Dendritic cell treated with granulocyte-macrophage colony-stimulating factor and Interleukin-4, amounts not matched to agents 40 ng/mL and 50 ng/mL, for 4 days (primary cell): ENCODE measurements around the gene MRPL12.

Experiments used
- H3K27ac Mint-ChIP-seq: one replicate; pipeline ENCODE4 v1.8.0; 2022; ENCODE audit warnings: mild to moderate bottlenecking, mixed read lengths
- H3K27me3 Mint-ChIP-seq: one replicate; pipeline ENCODE4 v1.8.0; 2022; ENCODE audit warnings: mild to moderate bottlenecking, mixed read lengths
- H3K36me3 Mint-ChIP-seq: one replicate; pipeline ENCODE4 v1.8.0; 2022; ENCODE audit warnings: low read depth, mixed read lengths
- H3K4me1 Mint-ChIP-seq: one replicate; pipeline ENCODE4 v1.8.0; 2022; ENCODE audit warnings: low read depth, mixed read lengths
- H3K4me3 Mint-ChIP-seq: one replicate; pipeline ENCODE4 v1.8.0; 2022; ENCODE audit warnings: mild to moderate bottlenecking, moderate library complexity, mixed read lengths
- H3K9me3 Mint-ChIP-seq: one replicate; pipeline ENCODE4 v1.8.0; 2022; ENCODE audit warnings: mixed read lengths
- intact Hi-C: fragments of 100-400 bp; cut with micrococcal nuclease; formaldehyde crosslinking; loops from one replicate; pipeline ENCODE4 v1.15.0; 2022

The MRPL12 gene

DNA sequence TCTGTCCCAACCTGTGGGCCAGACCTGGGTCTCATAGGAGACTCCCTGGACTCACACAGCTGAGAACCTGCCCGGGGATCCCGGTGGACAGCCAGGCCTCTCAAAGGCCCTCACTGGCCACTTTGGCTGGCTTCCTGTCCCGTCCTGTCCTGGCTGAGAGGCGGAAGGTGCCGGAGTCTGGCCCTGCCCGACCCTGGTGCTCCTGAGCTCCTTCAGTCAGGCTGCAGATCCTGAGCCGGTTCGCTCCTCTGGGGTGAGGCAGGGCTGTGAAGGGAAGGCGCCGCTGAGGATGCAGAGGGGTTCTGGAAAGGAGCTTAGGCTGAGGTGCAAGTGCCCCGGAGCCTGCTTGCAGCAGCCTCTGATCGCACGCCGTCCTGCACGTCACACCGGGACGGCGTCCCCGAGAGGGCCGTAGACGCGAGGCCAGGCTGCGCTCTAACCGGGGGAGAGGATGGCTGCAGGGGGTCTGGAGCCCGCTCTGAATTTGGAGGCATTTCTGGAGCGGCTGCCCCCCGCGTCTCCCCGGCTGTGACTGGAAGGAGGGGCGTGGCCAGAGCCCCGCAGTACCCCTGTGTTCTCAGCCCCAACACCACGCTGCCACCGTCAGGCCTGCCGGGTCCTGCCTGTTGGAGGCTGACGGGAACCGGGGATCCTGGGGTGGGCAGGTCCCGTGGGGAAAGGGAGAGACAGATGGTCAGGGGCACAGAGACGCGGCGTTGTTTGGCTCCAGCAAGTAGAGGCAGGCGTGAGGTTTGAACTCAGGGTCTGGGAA lies 15.2 kb upstream of the MRPL12 start:
- intact Hi-C loops = no loop called here
- peaks cover 32% of the 10 kb centered on the region for H3K4me1 Mint-ChIP-seq
- peak overlapping the region; percentile 28 for H3K27ac Mint-ChIP-seq
- H3K4me3 Mint-ChIP-seq = no peak overlapping the region
- peaks cover 92% of the 10 kb centered on the region for H3K36me3 Mint-ChIP-seq
- H3K27me3 Mint-ChIP-seq = no peaks in the 10 kb centered on the region
- H3K9me3 Mint-ChIP-seq = no peaks in the 10 kb centered on the region

DNA sequence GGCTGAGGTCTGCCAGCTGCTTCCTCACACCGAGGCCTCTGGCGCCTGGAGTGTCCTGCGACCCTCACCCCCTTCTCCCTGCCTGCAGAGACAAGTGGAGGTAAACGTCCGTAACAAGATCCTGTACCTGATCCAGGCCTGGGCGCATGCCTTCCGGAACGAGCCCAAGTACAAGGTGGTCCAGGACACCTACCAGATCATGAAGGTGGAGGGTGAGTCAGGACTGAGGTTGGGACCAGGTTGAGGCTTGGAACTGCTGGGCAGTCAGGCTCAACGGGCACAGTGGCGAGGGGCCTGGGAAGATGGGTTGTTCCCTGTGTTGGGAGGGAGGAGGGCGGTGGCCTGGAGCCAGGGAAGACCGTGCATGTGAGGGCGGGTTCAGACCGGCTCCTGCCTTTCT lies 14.6 kb upstream of the MRPL12 start:
- H3K36me3 Mint-ChIP-seq = peaks cover 97% of the 10 kb centered on the region
- no peak overlapping the region for H3K4me3 Mint-ChIP-seq
- intact Hi-C loops = no loop called here
- no peak overlapping the region for H3K27ac Mint-ChIP-seq
- H3K27me3 Mint-ChIP-seq = no peaks in the 10 kb centered on the region
- no peaks in the 10 kb centered on the region for H3K9me3 Mint-ChIP-seq
- H3K4me1 Mint-ChIP-seq = peaks cover 30% of the 10 kb centered on the region

DNA sequence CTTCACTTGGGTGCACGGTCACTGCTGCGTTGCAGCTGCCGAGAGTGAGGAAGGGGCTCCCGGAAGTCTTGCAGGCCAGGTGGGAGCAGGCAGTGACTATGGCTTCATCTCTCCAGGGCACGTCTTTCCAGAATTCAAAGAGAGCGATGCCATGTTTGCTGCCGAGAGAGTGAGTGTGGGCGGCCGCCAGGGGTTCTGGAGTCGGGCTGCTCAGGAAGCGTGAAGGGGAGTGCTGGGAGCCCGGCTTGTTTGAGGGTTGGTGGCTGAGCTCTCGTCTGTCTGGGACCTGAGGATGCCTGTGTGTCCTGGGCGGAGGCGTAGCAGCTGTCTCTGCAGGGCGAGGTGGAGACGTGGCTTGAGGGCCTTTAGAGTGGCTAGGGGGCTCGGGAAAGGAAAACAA lies 13.1 kb upstream of the MRPL12 start:
- no peak overlapping the region for H3K4me3 Mint-ChIP-seq
- H3K4me1 Mint-ChIP-seq = peaks cover 22% of the 10 kb centered on the region
- H3K27ac Mint-ChIP-seq = no peak overlapping the region
- peaks cover 100% of the 10 kb centered on the region for H3K36me3 Mint-ChIP-seq
- H3K9me3 Mint-ChIP-seq = no peaks in the 10 kb centered on the region
- no peaks in the 10 kb centered on the region for H3K27me3 Mint-ChIP-seq
- intact Hi-C loops = no loop called here

DNA sequence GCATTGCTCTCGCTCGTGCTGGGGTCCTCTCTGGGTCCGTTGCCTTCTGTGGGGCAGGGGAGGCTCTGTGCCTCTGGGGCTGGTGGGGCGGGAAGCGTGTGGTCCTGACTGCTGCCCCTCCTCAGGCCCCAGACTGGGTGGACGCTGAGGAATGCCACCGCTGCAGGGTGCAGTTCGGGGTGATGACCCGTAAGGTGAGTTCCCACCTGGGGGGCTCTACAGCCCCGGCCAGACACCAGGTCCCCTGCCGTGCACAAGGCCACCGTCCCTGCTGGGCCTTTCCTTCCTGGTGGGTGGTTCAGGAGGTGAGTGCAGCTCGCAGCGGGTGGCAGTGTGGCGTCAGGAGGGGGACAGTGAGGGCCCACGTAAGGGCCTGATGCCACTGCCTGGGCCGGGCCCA lies 12.6 kb upstream of the MRPL12 start:
- Mint-ChIP-seq H3K4me3 (no peak overlapping the region), H3K9me3 (no peaks in the 10 kb centered on the region), H3K4me1 (peaks cover 17% of the 10 kb centered on the region), H3K27ac (no peak overlapping the region), H3K27me3 (no peaks in the 10 kb centered on the region), H3K36me3 (peaks cover 100% of the 10 kb centered on the region)
- intact Hi-C loops = no loop called here

DNA sequence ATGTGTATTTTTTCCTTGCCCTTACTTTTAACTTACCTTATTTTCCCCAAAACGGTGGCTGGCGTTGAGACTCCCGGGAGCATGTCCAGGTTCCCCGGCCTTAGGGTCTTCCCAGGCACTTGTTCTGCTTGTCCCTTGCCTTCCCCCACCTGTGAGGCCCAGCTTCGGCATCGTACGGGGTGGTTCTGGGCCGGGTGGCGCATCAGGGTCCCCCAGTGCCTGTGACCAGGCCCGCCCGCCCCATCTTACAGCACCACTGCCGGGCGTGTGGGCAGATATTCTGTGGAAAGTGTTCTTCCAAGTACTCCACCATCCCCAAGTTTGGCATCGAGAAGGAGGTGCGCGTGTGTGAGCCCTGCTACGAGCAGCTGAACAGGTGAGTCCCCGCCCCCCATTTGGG lies 12.0 kb upstream of the MRPL12 start:
- Mint-ChIP-seq H3K4me3 (no peak overlapping the region), H3K36me3 (peaks cover 100% of the 10 kb centered on the region)

DNA sequence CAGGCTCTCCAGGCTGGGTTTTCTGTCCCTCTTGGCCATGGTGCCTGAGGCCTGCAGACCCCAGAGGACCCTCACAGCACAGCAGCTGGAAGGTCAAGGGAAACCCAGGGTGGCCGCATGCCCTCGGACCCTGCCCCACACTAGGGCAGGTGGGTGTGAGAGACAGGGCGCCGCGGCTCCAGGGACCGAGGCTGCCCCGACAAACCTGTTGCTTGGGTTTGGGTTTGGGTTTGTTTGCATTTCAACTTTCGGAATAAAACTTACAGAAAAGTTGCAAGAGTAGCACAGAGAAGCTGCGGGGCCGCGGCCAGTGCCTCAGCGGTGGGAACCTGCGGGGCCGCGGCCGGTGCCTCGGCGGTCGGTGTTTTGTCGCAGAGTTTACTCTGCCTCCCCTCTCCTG lies 11.6 kb upstream of the MRPL12 start:
- Mint-ChIP-seq H3K36me3 (peaks cover 100% of the 10 kb centered on the region), H3K4me3 (no peak overlapping the region), H3K4me1 (peaks cover 9% of the 10 kb centered on the region), H3K27me3 (no peaks in the 10 kb centered on the region), H3K9me3 (no peaks in the 10 kb centered on the region), H3K27ac (no peak overlapping the region)
- intact Hi-C loops = no loop called here

More for the DNA sequence above, 12.0 kb upstream of the MRPL12 start:
- Mint-ChIP-seq H3K27ac (no peak overlapping the region), H3K27me3 (no peaks in the 10 kb centered on the region), H3K9me3 (no peaks in the 10 kb centered on the region), H3K4me1 (peaks cover 11% of the 10 kb centered on the region)
- intact Hi-C loops = no loop called here

DNA sequence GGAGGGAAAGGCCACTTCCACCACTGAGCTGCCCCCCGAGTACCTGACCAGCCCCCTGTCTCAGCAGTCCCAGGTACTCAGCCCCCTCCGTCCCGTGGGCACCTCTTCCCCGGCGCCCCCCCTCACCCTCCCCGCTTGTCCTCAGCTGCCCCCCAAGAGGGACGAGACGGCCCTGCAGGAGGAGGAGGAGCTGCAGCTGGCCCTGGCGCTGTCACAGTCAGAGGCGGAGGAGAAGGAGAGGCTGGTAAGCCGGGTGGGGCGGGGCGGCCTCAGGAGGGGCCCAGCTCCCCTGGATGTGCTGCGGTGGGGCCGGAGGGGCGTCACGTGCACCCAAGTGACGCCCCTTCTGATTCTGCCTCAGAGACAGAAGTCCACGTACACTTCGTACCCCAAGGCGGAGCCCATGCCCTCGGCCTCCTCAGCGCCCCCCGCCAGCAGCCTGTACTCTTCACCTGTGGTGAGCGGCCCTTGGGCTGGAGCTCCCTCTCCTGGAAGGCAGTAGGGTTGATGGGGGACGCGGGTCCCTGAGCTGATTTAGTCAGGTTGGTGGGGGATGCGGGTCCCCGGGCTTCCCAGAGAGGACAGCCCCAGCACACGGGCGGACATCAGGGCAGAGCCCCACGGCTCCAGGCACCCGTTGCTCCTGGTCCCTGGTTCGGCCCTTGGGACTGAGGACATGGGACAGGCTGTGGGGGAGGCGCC lies 9.5 kb upstream of the MRPL12 start:
- H3K27ac Mint-ChIP-seq = no peak overlapping the region
- intact Hi-C loops = no loop called here
- no peak overlapping the region for H3K4me3 Mint-ChIP-seq
- no peaks in the 10 kb centered on the region for H3K27me3 Mint-ChIP-seq
- no peaks in the 10 kb centered on the region for H3K9me3 Mint-ChIP-seq
- H3K4me1 Mint-ChIP-seq = no peaks in the 10 kb centered on the region
- peaks cover 100% of the 10 kb centered on the region for H3K36me3 Mint-ChIP-seq

DNA sequence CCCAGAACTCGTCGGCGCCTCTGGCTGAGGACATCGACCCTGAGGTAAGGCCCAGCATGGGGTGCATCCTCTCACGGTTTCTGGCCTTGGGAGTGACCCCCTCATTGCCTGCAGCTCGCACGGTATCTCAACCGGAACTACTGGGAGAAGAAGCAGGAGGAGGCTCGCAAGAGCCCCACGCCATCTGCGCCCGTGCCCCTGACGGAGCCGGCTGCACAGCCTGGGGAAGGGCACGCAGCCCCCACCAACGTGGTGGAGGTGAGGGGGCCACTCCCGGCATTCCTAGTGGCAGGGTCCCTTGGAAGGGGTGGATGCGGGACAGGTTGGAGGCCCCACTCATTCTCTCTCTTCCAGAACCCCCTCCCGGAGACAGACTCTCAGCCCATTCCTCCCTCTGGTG lies 8.4 kb upstream of the MRPL12 start:
- H3K27me3 Mint-ChIP-seq = no peaks in the 10 kb centered on the region
- peaks cover 5% of the 10 kb centered on the region for H3K4me1 Mint-ChIP-seq
- H3K36me3 Mint-ChIP-seq = peaks cover 100% of the 10 kb centered on the region
- H3K9me3 Mint-ChIP-seq = no peaks in the 10 kb centered on the region
- no peak overlapping the region for H3K27ac Mint-ChIP-seq
- intact Hi-C loops = no loop called here
- H3K4me3 Mint-ChIP-seq = no peak overlapping the region

DNA sequence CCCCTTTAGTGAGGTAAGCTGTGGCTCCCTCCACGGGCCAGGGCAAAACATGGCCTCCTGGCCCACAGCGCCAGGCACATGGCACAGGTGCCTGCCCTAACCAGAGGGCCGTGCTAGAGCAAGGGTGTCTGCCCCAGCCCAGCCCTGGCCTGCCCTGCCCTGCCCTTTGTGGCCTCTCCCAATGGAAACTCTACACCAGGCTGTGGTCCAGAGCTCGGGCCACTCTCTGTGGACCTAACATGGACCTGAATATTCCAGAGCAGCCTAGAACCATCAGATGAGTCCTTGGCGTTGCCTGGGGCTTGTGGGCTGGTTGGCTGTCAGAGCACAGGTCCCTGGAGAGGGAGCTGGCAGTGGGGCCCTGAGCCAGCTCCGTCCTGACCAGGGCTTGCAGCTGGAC lies 8.0 kb upstream of the MRPL12 start:
- peaks cover 100% of the 10 kb centered on the region for H3K36me3 Mint-ChIP-seq
- H3K4me1 Mint-ChIP-seq = peaks cover 5% of the 10 kb centered on the region
- H3K9me3 Mint-ChIP-seq = no peaks in the 10 kb centered on the region
- intact Hi-C loops = no loop called here
- H3K4me3 Mint-ChIP-seq = no peak overlapping the region
- H3K27me3 Mint-ChIP-seq = no peaks in the 10 kb centered on the region
- H3K27ac Mint-ChIP-seq = no peak overlapping the region

DNA sequence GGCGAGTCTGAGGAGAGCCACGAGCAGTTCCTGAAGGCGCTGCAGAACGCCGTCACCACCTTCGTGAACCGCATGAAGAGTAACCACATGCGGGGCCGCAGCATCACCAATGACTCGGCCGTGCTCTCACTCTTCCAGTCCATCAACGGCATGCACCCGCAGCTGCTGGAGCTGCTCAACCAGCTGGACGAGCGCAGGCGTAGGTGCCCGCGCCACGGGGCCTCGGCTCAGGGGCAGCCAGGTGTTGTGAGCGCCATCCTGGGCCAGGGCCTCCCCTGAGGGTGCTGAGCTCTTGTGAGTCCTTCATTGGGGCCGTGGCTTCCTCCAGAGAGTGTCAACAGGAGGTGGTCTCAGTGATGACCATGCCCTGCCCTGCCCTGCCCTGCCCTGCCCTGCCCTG lies 7.4 kb upstream of the MRPL12 start:
- H3K27ac Mint-ChIP-seq = no peak overlapping the region
- H3K36me3 Mint-ChIP-seq = peaks cover 100% of the 10 kb centered on the region
- H3K4me3 Mint-ChIP-seq = no peak overlapping the region
- no peaks in the 10 kb centered on the region for H3K9me3 Mint-ChIP-seq
- peaks cover 10% of the 10 kb centered on the region for H3K4me1 Mint-ChIP-seq
- intact Hi-C loops = no loop called here
- no peaks in the 10 kb centered on the region for H3K27me3 Mint-ChIP-seq

DNA sequence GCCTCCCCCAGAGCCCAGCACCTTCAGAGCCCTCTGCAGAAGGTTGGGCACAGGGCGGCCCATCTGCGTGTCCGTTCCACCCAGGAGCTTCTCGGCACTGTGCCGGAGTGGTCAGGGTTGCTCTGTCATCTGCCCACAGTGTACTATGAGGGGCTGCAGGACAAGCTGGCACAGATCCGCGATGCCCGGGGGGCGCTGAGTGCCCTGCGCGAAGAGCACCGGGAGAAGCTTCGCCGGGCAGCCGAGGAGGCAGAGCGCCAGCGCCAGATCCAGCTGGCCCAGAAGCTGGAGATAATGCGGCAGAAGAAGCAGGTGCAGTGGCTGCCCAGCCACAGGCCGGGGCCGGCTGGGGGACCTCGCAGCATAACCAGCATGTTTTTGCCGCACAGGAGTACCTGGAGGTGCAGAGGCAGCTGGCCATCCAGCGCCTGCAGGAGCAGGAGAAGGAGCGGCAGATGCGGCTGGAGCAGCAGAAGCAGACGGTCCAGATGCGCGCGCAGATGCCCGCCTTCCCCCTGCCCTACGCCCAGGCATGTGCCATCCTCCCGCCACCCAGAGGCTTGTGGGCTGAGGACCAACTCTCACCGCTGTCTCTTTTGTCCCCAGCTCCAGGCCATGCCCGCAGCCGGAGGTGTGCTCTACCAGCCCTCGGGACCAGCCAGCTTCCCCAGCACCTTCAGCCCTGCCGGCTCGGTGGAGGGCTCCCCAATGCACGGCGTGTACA lies 6.8 kb upstream of the MRPL12 start:
- Mint-ChIP-seq H3K4me3 (no peak overlapping the region), H3K27me3 (no peaks in the 10 kb centered on the region), H3K9me3 (no peaks in the 10 kb centered on the region), H3K36me3 (peaks cover 100% of the 10 kb centered on the region), H3K27ac (no peak overlapping the region), H3K4me1 (peaks cover 15% of the 10 kb centered on the region)
- intact Hi-C loops = no loop called here

DNA sequence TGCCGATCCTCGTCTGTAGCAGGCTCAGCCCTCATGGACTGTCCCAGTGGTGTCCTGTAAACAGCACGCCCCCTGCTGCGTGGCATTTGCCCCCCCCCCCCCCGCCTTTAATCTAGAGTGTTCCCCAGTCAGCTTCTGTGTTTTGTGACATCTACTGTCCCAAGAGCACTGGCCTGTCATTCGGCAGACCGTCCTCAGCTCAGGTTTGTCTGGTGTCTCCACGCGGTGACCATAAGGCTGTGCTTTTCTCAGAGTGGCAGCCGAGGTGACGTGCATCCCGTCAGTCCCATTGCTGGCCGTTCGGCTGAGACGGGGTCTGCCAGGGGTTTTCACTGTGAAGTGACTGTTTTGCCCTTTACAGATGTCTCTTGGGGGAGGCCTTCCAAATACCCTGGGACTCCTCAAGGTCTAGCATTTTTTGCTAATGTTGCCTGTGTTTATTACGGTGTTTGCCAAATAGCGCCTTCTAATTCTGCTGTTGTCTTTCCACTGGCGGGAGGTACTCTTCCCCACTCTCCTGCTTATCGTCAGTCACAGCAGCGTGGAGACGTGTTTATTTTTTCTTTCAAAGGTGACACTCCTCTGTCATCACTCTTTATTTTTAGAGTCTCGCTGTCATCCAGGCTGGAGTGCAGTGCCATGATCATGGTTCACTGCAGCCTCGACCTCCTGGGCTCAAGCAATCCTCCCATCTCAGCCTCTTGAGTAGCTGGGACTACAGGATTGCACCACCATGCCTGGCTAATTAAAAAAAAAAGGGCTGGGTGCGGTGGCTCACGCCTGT lies 5.7 kb upstream of the MRPL12 start:
- Mint-ChIP-seq H3K36me3 (peaks cover 100% of the 10 kb centered on the region), H3K4me1 (peaks cover 26% of the 10 kb centered on the region), H3K9me3 (no peaks in the 10 kb centered on the region), H3K27ac (no peak overlapping the region), H3K4me3 (no peak overlapping the region), H3K27me3 (no peaks in the 10 kb centered on the region)
- intact Hi-C loops = no loop called here

DNA sequence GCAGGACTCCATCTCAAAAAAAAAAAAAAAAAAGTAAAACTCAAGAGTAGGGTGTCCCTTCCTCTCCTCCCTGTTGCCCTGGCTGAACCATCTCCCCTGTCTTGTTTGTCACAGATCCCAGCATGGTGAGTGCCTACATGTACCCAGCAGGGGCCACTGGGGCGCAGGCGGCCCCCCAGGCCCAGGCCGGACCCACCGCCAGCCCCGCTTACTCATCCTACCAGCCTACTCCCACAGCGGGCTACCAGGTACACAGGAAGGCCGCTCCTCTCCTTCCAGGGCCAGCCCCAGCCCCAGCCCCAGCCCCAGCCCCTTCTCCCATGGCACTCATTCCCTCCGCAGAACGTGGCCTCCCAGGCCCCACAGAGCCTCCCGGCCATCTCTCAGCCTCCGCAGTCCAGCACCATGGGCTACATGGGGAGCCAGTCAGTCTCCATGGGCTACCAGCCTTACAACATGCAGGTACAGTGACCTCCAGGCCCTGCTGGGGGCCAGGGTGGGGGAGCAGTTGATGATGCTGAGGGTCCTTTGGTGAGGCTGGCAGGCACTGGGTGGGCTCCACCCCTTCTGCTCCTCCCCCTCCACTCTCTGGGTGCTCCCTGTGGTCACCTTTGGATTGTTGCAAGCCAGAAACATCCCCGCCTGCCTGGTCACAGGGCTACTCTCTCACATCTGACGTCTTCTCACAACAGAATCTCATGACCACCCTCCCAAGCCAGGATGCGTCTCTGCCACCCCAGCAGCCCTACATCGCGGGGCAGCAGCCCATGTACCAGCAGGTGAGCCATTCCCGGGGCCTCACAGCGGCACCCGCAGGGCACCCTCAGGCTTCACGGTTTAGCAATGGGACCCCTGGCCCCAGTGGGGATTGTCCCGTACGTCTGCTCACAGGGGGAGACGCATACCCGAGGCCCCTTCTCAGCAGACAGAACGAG lies 2.5 kb upstream of the MRPL12 start:
- Mint-ChIP-seq H3K4me3 (no peak overlapping the region), H3K27me3 (no peaks in the 10 kb centered on the region), H3K9me3 (no peaks in the 10 kb centered on the region), H3K4me1 (peaks cover 37% of the 10 kb centered on the region), H3K36me3 (peaks cover 92% of the 10 kb centered on the region), H3K27ac (no peak overlapping the region)
- intact Hi-C loops = no loop called here
